ENCODE results near the gene PRKAG1. TPM values are rescaled to one million over a fixed set of nuclear protein-coding genes. Genes with fewer than 3 reads are reported as not detected.

Gene PRKAG1
- total and polyA plus RNA-seq, 2 donors from 2014 or later: 57.1 to 58.4 TPM

DNA sequence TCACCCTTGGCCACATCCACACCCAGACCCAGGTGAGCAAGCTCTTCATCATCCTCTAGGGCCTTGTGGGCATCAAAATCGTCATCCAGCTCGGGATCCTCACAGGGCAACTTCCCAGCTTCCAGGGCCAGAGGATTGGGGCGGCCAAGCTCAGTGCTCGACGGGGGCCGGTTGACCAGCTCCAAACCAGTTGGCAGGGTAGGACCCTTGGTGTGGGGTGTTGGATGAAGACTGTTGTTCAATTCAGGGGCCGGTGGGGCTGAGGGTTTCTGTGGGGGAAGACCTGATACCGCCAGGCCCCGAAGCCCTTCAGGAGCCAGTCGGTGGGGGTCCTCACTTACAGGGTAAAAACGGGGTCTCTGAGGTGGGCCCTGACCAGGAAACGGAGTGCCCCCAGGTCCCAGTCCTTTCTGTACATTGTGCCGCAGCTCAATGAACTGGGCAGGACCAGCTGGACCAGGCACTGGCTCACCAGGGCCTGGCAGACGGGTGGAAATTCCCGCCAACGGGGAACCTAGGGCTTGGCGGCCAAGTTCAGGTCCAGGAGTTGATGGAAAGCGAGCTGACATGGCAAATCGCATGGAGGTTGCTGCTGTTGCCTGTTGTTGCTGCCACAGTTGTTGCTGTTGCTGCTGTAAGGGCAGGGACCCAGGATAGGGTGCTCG, 19.8 kb upstream of the PRKAG1 start:
- TF ChIP-seq, protein P1, sequence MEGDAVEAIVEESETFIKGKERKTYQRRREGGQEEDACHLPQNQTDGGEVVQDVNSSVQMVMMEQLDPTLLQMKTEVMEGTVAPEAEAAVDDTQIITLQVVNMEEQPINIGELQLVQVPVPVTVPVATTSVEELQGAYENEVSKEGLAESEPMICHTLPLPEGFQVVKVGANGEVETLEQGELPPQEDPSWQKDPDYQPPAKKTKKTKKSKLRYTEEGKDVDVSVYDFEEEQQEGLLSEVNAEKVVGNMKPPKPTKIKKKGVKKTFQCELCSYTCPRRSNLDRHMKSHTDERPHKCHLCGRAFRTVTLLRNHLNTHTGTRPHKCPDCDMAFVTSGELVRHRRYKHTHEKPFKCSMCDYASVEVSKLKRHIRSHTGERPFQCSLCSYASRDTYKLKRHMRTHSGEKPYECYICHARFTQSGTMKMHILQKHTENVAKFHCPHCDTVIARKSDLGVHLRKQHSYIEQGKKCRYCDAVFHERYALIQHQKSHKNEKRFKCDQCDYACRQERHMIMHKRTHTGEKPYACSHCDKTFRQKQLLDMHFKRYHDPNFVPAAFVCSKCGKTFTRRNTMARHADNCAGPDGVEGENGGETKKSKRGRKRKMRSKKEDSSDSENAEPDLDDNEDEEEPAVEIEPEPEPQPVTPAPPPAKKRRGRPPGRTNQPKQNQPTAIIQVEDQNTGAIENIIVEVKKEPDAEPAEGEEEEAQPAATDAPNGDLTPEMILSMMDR (IDR thresholded peaks at IDR 0.05; ENCODE audit: borderline replicate concordance, extremely low read depth, insufficient read depth): no peak
- peak in 1 of 5 donors; percentile 56 for DNase-seq
- H3K4me3 ChIP-seq (ENCODE audit: low read length in 3 of 3): no peak overlapping the region
- no peak overlapping the region for H3K9ac ChIP-seq (ENCODE audit: low read length in 3 of 3)
- no peaks in the 10 kb centered on the region for H3K27me3 ChIP-seq (ENCODE audit: control insufficient read depth, insufficient read depth, low read length)
- H3K4me1 ChIP-seq (ENCODE audit: control insufficient read depth in 2 of 3, insufficient read depth in 2 of 3, low read depth in 1 of 3, low read length in 3 of 3): no peaks in the 10 kb centered on the region
- H3K9me3 ChIP-seq (ENCODE audit: control insufficient read depth in 2 of 3, insufficient read depth in 1 of 3, low read length in 3 of 3): no peaks in the 10 kb centered on the region
- no peak for FAIRE-seq
- peaks cover 3 to 63% (median 48%) of the 10 kb centered on the region in 3 donors for H3K36me3 ChIP-seq (ENCODE audit: control insufficient read depth in 2 of 3, insufficient read depth in 3 of 3, low read length in 3 of 3)
- H3K27ac ChIP-seq (ENCODE audit: low read depth in 2 of 2, low read length in 2 of 2): no peak overlapping the region
- intact Hi-C loops (cut with DNase I): no loop called here

DNA sequence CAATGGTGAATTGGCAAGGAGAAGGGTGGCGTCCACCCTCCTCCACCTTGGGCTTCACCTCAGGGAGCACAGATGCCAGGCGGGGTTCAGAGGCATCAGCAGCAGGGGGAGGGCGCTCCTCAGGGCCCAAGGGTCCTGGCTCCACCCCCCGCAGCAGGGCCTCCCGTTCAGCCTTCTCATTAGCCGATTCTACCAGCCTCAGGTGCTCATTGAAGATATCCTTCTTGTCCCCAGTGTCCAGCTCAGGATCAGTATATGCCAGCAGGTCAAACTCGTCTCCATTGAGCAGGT, 19.3 kb upstream of the PRKAG1 start:
- no peaks in the 10 kb centered on the region for H3K27me3 ChIP-seq (ENCODE audit: control insufficient read depth, insufficient read depth, low read length)
- H3K27ac ChIP-seq (ENCODE audit: low read depth in 2 of 2, low read length in 2 of 2): no peak overlapping the region
- DNase-seq: peak in 1 of 5 donors; percentile 57
- no peaks in the 10 kb centered on the region for H3K4me1 ChIP-seq (ENCODE audit: control insufficient read depth in 2 of 3, insufficient read depth in 2 of 3, low read depth in 1 of 3, low read length in 3 of 3)
- no peaks in the 10 kb centered on the region for H3K9me3 ChIP-seq (ENCODE audit: control insufficient read depth in 2 of 3, insufficient read depth in 1 of 3, low read length in 3 of 3)
- FAIRE-seq: no peak
- TF ChIP-seq, protein P1 (IDR thresholded peaks at IDR 0.05; ENCODE audit: borderline replicate concordance, extremely low read depth, insufficient read depth): no peak
- H3K36me3 ChIP-seq (ENCODE audit: control insufficient read depth in 2 of 3, insufficient read depth in 3 of 3, low read length in 3 of 3): peaks cover 3 to 58% (median 46%) of the 10 kb centered on the region in 3 donors
- intact Hi-C loops (cut with DNase I): no loop called here
- H3K4me3 ChIP-seq (ENCODE audit: low read length in 3 of 3): no peak overlapping the region
- no peak overlapping the region for H3K9ac ChIP-seq (ENCODE audit: low read length in 3 of 3)

DNA sequence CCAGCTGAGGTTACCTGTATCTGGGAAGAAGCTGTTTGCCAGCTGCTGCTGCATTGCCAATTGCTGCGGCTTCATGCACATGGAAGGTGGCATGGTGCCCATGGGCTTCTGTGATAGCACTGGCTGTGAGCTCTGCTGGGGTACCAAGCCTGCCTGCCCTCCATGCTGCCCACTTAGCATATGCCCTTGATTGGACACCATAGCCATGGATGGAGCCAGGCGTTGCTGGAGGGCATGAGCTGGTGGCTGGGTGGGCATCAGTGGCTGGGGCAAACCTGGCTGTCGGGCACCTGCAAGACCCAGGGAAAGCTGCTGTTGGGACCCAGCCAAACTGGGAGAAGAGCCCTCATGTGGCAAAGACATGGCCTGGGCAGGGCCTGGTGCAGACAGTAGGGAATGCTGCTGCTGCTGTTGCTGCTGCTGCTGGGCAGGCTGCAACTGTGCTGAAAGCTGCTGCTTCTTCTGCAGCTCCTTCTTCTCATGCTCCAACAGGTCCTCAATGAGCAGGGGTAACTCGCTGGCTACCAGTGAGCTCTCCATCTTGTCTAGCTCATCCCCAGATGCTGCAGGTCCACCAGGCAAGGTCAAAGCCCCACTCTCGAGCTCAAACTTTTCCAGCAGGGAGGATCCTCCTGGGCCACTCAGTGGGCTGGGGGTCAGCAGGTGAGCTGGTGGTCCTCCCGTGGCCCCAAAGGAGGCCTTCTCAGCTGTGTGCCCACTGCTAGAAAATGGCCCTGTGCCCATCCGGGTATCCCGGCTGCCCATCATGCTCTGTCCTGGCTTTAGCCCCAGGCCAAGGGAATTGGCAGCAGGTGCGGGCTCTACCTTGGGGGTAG, 18.8 kb upstream of the PRKAG1 start:
- no peaks in the 10 kb centered on the region for H3K9me3 ChIP-seq (ENCODE audit: control insufficient read depth in 2 of 3, insufficient read depth in 1 of 3, low read length in 3 of 3)
- H3K4me1 ChIP-seq (ENCODE audit: control insufficient read depth in 2 of 3, insufficient read depth in 2 of 3, low read depth in 1 of 3, low read length in 3 of 3): no peaks in the 10 kb centered on the region
- H3K9ac ChIP-seq (ENCODE audit: low read length in 3 of 3): no peak overlapping the region
- no peak for FAIRE-seq
- DNase-seq: peak in 1 of 5 donors; percentile 62
- TF ChIP-seq, protein P1 (IDR thresholded peaks at IDR 0.05; ENCODE audit: borderline replicate concordance, extremely low read depth, insufficient read depth): no peak
- H3K4me3 ChIP-seq (ENCODE audit: low read length in 3 of 3): no peak overlapping the region
- H3K27ac ChIP-seq (ENCODE audit: low read depth in 2 of 2, low read length in 2 of 2): no peak overlapping the region
- H3K27me3 ChIP-seq (ENCODE audit: control insufficient read depth, insufficient read depth, low read length): no peaks in the 10 kb centered on the region
- intact Hi-C loops (cut with DNase I): no loop called here
- peaks cover 0 to 53% (median 46%) of the 10 kb centered on the region in 3 donors for H3K36me3 ChIP-seq (ENCODE audit: control insufficient read depth in 2 of 3, insufficient read depth in 3 of 3, low read length in 3 of 3)
